Upper lobe of right lung (tissue), 1 donor: ENCODE results near the gene GOT2. TPM values are rescaled to one million over a fixed set of nuclear protein-coding genes. Genes with fewer than 3 reads are reported as not detected.
"Not testable (repeated sequence)": the region's sequence is repeated elsewhere in the genome, so short reads cannot be mapped to it uniquely, and the experiment has no call there.

Source experiments
- ATAC-seq: fragments of 200-7000 bp; cut with Tn5 transposase; one replicate; pipeline ENCODE4 v1.9.1; 2020; ENCODE audit warnings: mild to moderate bottlenecking, moderate library complexity
- DNase-seq: peaks from one replicate; pipeline ENCODE4 v3.0.0-alpha.2; 2020
- H3K27ac ChIP-seq: fragments of 200-600 bp; one replicate; pipeline ENCODE4 v1.8.0; 2022
- H3K27me3 ChIP-seq: fragments of 200-600 bp; one replicate; pipeline ENCODE4 v1.8.0; 2022; ENCODE audit warnings: mild to moderate bottlenecking
- H3K36me3 ChIP-seq: fragments of 200-600 bp; one replicate; pipeline ENCODE4 v1.8.0; 2022
- H3K4me1 ChIP-seq: fragments of 200-600 bp; one replicate; pipeline ENCODE4 v1.8.0; 2022
- H3K4me3 ChIP-seq: fragments of 200-600 bp; one replicate; pipeline ENCODE4 v1.8.0; 2022; ENCODE audit warnings: mild to moderate bottlenecking
- H3K9me3 ChIP-seq: fragments of 200-600 bp; one replicate; pipeline ENCODE4 v1.8.0; 2022
- intact Hi-C: fragments of 100-400 bp; cut with DNase I; formaldehyde crosslinking; loops from one replicate; pipeline ENCODE4 v1.11.0; 2022
- total RNA-seq: library from RNA; stranded (reverse); fragmentation: NEBNext Ultra II Directional; extraction: Animal tissue kit (Norgen Biotek cat#: 25700); gene quantifications from one replicate; pipeline ENCODE4 v1.2.1, GENCODE V29; 2021
- TF ChIP-seq, protein P1 (sequence below): fragments of 200-600 bp; IDR thresholded peaks from one replicate; pipeline ENCODE4 v1.8.0; 2022; ENCODE audit warnings: antibody characterized with exemption
- donor health status: DM: no; HTN: yes; CAD: no; lungs with severe emphysema.

GOT2 gene
- total RNA-seq, 1 donor from 2014 or later = 51.6 TPM

DNA sequence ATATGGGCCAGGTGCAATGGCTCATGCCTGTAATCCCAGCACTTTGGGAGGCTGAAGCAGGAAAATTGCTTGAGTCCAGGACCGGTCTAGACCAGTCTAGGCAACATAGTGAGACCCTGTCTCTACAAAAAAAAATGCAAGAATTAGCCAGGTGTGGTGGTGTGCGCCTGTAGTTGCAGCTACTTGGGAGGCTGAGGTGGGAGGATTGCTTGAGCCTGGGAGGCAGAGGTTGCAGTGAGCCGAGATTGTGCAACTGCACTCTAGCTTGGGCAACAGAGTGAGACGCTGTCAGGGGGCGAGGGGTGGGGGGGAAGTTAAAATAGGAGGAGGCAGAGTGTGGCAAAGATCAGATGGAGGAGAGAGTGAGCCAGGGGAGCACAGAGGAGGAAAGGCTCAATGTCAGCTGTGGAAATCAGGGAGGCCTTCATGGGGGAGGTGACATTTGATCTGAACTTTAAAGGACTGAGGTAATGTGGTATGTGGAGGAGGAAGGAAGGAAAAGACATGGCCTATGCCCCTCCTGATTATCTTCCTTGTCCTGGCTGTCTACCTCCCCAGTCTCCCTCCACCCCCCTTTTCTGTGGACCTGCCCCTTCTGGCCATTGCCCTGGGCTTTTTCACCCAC lies 4.7 kb upstream of the GOT2 start:
- Histone ChIP-seq H3K9me3 (no peaks in the 10 kb centered on the region), H3K27me3 (no peaks in the 10 kb centered on the region), H3K4me1 (peaks cover 4% of the 10 kb centered on the region), H3K4me3 (no peak overlapping the region), H3K36me3 (no peaks in the 10 kb centered on the region), H3K27ac (no peak overlapping the region)
- no peak for ATAC-seq
- intact Hi-C loops = no loop called here
- no peak for DNase-seq
- TF ChIP-seq, protein P1, sequence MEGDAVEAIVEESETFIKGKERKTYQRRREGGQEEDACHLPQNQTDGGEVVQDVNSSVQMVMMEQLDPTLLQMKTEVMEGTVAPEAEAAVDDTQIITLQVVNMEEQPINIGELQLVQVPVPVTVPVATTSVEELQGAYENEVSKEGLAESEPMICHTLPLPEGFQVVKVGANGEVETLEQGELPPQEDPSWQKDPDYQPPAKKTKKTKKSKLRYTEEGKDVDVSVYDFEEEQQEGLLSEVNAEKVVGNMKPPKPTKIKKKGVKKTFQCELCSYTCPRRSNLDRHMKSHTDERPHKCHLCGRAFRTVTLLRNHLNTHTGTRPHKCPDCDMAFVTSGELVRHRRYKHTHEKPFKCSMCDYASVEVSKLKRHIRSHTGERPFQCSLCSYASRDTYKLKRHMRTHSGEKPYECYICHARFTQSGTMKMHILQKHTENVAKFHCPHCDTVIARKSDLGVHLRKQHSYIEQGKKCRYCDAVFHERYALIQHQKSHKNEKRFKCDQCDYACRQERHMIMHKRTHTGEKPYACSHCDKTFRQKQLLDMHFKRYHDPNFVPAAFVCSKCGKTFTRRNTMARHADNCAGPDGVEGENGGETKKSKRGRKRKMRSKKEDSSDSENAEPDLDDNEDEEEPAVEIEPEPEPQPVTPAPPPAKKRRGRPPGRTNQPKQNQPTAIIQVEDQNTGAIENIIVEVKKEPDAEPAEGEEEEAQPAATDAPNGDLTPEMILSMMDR = no peak

DNA sequence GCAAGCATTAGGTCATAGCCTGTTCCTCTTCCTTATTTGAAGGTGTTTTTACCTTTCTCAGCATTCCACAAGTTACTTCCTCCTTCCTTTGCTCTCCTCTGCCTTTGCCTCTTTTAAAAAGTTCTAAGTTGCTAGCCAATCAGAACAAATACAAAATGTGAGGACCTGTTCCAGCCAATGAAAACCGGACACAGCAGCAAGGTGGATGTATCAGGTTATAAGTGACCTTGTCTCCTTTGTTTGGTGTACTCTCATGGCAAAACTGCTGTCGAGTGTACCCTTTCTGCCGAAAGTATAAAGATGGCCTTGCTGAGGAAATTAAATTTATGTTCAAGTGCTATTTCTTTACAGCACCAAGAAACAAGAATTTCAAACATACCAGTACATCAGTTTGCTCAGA lies 2.2 kb upstream of the GOT2 start:
- H3K9me3 ChIP-seq, H3K36me3 ChIP-seq, intact Hi-C loops, H3K27ac ChIP-seq, DNase-seq, H3K4me3 ChIP-seq, H3K27me3 ChIP-seq, ATAC-seq: not testable (repeated sequence)
- peaks cover 14% of the 10 kb centered on the region for H3K4me1 ChIP-seq

DNA sequence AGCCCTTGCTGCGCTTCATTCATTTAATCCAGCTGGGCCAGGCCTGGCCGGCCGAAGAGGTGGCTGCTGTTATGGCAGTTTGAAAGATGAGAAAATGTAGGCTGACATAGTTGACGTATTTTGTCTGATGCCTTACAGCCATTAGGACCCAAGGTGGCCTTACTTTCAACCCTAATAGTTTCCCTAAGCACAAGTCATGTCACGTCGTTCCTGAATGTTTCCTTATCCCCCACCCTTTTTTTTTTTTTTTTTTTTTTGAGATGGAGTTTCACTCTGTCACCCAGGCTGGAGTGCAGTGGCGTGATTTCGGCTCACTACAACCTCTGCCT lies 307 bp upstream of the GOT2 start:
- TF ChIP-seq, protein P1 = no peak
- H3K27me3 ChIP-seq = no peaks in the 10 kb centered on the region
- H3K27ac ChIP-seq = peak overlapping the region; percentile 78
- ATAC-seq = no peak
- peaks cover 14% of the 10 kb centered on the region for H3K4me1 ChIP-seq
- H3K9me3 ChIP-seq = no peaks in the 10 kb centered on the region
- no peak for DNase-seq
- H3K4me3 ChIP-seq = peak overlapping the region; percentile 84
- intact Hi-C loops = no loop called here
- no peaks in the 10 kb centered on the region for H3K36me3 ChIP-seq

DNA sequence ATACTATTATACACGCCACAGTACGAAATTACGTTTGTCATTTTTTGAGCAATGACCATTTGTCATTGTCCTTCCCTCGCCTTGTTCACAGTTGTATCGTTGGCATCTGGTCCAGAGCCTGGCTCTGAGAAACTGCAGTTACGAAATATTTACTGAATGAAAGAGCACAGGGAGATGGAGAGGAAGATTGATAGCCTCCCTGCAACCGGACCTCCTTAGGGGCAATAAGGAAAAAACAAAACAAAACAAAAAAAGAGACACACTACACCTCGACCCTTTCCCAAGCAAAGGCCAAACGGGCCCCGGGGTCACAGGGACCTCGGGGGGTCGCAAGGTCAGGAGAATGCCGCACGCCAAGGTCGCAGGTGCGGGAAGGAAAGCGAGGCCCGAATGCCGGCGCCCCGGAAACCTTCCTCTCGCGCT lies 857 bp downstream of the GOT2 start:
- DNase-seq = no peak

DNA sequence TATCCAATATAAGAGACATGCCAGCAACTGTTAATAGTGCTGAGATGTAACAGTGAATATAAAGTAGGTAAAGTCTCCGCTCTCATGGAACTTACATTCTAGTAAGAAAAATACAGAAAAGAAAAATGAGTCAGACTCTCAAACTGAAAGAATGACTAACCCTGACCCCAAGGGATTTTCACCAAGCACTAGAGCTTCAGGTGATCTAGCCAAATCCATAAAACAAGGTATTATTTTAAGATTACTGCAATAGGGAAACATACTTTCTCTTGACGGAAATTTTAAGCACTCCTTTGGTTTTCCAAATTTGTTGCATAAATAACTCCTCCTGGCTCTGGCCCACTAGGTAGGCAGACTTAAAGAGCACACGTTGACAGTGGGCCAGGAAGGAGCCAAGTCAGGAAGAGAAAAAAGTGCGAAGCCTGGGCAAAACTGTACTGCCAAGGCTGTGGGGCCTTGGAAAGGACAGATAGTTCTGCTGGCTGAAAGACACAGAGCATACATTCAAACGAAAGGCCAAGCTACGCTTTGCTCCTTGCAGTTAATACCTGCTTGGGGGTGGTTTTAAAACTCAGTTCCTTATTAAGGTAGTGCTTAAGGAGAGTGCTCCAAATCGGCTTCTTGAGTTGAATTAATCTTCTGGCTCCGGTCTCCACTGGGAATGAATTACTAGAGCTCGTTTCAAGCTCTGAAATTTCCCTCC lies 1.4 kb downstream of the GOT2 start:
- Histone ChIP-seq H3K4me1 (peaks cover 14% of the 10 kb centered on the region), H3K36me3 (no peaks in the 10 kb centered on the region), H3K4me3 (peak overlapping the region; percentile 84), H3K9me3 (no peaks in the 10 kb centered on the region), H3K27ac (peak overlapping the region; percentile 78), H3K27me3 (no peaks in the 10 kb centered on the region)
- TF ChIP-seq, protein P1 = no peak
- DNase-seq (no peak), ATAC-seq (no peak)
- intact Hi-C loops = no loop called here

More for the DNA sequence above, 857 bp downstream of the GOT2 start:
- ATAC-seq = peak; percentile 5
- Histone ChIP-seq H3K9me3 (no peaks in the 10 kb centered on the region), H3K27ac (peak overlapping the region; percentile 78), H3K4me3 (peak overlapping the region; percentile 84), H3K36me3 (no peaks in the 10 kb centered on the region), H3K27me3 (no peaks in the 10 kb centered on the region), H3K4me1 (peaks cover 14% of the 10 kb centered on the region)
- intact Hi-C loops = no loop called here
- TF ChIP-seq, protein P1 = no peak

DNA sequence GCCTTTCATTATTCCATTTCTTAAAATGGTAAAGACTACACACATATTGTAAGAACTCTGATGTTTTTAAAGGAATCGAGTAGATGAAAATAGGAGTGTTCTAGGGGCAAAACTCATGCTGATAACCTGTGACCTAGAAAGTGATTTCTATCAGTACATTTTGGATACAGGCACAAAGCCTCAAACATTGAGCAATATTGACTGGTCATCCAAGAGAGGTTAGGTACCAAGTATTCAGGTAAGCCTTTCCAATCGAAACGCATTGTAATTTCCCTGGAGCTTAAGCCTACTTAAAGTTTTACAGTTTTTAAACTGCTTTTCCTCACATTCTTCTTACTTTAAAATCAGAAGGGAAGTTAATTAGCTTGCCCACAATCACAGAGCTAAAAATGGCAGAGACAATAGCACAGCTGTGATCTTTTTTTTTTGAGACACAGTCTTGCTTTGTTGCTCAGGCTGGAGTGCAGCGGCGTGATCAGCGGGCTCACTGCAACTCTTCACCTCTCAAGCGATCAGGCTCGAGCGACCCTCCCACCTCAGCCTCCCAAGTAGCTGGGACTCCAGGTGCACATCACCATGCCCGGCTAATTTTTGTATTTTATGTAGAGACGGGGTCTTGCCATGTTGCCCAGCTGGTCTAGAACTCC lies 3.3 kb downstream of the GOT2 start:
- Histone ChIP-seq H3K27ac (no peak overlapping the region), H3K9me3 (no peaks in the 10 kb centered on the region)

More for the DNA sequence above, 3.3 kb downstream of the GOT2 start:
- no peaks in the 10 kb centered on the region for H3K27me3 ChIP-seq
- no peaks in the 10 kb centered on the region for H3K36me3 ChIP-seq
- H3K4me1 ChIP-seq = peaks cover 14% of the 10 kb centered on the region
- ATAC-seq = no peak
- intact Hi-C loops = no loop called here
- no peak overlapping the region for H3K4me3 ChIP-seq
- TF ChIP-seq, protein P1 = no peak
- no peak for DNase-seq
